NCI-H2029 (cell line): ENCODE results near the gene TBC1D2B.
"Not testable (repeated sequence)": the region's sequence is repeated elsewhere in the genome, so short reads cannot be mapped to it uniquely, and the experiment has no call there.

ENCODE experiments used
- DNase-seq: peaks from one replicate; lab custom pipeline; 2025; lab: John Stamatoyannopoulos, UW

The TBC1D2B gene

DNA sequence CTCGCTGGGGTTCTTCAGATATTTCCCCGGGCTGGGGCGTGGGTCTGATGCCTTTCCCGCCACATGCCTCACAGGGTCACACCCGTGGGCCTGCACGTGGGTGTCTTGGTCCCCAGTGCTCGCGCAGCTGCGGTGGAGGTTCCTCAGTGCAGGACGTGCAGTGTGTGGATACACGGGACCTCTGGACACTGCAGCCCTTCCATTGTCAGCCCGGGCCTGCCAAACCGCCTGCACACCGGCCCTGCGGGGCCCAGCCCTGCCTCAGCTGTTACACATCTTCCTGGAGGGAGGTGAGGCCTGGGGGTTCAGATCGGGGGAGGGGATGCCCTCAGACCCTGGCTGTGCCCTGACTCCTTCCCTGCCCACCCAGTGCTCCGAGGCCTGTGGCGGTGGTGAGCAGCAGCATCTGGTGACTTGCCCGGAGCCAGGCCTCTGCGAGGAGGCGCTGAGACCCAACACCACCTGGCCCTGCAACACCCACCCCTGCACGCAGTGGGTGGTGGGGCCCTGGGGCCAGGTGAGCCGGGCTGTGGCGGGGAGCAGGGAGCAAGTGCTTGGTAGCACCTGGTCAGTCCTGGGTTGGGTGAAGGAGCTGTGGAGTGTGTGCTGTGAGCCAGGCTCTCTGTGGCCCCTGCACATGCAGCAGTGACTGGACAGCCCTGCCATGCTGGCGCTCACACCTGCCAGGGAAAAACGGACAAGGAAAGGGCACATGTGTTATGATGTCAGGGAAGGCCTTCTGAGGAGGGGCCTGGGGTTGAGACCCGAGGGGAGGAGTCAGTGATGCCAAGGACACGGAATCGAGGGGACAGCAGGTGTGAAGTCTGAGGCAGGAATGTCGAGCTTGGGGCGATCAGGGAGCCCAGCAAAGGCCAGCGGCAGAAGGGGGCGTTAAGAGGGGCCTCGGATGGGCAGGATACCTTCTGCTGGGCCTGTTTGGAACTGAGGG, 88.9 kb downstream of the TBC1D2B start:
- DNase-seq = no peak

DNA sequence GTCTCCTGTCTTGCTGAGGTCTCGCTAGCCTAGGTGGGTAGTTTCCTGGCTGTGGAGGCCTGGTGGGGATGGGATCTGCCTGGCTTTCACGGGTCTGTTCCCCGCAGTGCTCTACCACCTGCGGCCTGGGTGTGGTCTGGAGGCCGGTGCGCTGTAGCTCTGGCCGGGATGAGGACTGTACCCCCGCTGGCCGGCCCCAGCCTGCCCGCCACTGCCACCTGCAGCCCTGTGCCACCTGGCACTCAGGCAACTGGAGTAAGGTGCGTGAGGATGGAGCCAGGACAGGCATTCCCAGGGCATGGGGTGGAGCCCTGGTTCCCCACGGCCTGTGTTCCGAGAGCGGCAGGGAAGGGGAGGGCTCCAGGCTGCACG, 89.8 kb downstream of the TBC1D2B start:
- not testable (repeated sequence) for DNase-seq

DNA sequence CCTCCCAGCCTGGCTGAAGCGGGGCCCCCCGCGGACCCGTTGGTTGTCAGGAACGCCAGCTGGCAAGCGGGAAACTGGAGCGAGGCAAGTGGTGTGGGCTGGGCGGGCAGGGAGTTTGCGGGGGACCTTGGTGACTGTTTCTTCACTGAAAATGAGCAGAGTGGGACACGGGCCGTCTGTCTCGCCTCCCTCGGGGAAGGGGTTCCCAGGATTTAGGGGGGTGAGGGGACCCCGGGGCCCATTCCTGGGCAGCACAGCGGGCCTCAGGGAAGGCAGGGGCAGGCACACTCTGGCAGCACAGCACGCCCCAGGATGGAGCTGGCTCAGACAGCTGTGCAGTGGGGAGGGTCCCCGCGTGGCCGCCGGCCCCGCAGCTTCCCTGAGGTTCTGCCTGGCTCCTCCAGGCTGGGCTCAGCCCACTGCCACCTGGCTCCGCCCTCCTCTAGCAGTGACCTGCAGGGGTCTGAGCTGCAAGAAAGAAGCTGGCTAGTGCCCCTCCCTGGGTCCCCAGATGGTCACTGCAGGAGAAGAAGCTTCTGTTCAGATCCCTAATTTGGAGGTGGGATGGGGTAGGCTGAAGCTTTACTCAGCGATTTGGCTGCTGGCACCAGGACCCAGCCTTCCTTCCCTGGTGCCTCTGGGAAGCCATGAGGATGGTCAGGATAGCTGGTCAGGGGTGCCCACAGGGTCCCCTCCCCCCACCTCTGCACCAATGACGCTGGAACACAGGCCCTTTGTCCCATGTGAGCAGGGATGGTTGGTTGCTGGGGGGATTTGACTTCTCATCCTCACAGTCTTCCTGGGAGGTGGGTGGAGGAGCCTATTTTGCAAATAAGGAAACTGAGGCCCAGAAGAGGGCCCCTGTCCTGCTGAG, 90.4 kb downstream of the TBC1D2B start:
- no peak for DNase-seq

DNA sequence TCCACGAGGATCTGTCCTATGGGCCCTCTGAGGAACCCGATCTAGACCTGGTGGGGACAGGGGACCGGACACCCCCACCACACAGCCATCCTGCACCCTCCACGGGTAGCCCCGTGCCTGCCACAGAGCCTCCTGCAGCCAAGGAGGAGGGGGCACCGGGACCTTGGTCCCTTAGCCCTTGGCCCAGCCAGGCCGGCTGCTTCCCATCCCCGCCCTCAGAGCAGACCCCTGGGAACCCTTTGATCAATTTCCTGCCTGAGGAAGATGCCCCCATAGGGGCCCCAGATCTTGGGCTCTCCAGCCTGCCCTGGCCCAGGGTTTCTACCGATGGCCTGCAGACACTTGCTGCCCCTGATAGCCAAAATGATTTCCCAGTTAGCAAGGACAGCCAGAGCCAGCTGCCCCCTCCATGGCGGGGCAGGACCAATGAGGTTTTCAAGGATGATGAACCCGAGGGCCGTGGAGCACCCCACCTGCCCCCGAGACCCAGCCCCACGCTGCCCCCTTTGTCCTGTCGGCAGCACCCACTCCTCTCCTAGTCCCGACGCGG, 91.5 kb downstream of the TBC1D2B start:
- DNase-seq = no peak

DNA sequence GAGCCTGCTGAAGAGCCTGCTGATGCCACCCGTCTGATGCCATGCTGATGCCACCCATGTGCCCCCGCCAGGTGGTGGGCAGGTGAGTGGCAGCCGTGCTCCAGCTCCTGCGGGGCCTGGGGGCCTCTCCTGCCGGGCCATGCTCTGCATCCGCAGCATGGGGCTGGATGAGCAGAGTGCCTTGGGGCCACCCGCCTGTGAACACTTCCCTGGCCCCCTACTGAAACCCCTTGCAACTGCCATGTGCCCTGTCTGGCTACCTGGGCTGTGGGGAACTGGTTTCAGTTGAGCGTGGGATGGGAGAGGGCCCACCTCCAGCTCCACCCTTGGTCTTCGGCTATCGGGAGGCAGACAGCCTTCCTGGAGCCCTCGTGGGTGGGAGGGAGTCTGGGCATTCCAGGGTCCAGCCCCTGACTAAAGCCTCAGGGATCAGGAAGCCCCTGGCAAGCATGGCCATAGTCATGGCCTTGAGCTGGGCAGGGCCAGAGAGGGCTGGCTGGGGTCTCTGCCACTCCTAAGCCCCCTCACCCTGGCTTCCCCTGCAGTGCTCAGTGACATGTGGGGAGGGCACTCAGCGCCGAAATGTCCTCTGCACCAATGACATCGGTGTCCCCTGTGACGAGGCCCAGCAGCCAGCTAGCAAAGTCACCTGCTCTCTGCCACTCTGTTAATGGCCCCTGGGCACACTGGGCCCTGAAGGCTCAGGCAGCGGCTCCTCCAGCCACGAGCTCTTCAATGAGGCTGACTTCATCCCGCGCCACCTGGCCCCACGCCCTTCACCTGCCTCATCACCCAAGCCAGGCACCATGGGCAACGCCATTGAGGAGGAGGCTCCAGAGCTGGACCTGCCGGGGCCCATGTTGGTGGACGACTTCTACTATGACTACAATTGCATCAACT, 92.2 kb downstream of the TBC1D2B start:
- DNase-seq = no peak

DNA sequence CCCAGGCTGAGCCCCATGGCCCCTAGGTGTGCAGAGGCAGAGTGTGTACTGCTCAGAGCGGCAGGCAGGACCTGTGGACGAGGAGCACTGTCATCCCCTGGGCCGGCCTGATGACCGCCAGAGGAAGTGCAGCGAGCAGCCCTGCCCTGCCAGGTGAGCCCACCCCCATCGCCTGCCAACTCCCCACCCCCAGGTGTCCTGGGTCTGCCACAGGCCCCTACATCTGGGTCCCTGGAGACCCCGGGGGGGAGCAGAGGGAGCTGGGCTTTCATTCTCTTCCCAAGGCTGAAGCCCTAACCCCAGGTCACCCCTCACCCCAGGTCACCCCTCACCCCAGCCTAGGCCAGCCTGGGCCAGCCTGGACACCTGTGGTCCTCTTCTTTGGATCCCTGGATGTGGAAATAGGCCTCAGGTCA, 93.1 kb downstream of the TBC1D2B start:
- no peak for DNase-seq

DNA sequence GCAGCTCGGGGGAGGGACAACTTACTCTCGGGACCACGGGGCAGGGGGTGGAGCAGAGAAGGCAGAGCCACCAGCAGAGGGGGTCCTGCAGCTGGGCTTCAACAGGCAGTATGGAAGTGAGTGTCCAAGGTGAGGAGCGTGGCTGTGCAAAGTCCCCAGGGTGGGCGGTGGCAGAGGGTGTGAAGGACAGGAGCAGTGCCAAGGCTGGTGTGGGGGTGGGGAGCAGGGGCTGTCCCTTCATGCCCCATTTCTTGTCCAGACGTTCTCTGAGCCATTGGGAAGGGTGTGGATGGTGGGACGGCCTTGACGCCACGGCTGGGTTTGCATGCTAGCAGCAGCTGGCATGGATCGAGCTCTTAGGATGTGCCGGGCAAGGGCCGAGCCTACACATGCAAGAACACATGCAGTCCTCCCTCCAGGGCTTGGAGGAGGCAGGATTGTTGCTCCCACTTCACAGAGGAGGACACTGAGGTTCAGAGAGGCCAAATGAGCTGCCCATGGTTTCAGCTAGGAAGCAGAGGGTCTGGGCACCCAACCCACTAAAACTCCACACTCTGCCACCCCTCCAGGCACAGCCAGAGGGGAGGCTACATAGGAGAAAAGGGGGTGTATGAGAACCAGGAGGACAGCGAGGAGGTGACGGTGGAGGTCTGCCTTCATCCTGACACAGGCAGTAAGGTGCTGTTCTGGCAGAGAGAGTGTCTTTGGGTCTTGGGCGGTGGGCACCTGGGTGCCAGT, 93.6 kb downstream of the TBC1D2B start:
- no peak for DNase-seq

DNA sequence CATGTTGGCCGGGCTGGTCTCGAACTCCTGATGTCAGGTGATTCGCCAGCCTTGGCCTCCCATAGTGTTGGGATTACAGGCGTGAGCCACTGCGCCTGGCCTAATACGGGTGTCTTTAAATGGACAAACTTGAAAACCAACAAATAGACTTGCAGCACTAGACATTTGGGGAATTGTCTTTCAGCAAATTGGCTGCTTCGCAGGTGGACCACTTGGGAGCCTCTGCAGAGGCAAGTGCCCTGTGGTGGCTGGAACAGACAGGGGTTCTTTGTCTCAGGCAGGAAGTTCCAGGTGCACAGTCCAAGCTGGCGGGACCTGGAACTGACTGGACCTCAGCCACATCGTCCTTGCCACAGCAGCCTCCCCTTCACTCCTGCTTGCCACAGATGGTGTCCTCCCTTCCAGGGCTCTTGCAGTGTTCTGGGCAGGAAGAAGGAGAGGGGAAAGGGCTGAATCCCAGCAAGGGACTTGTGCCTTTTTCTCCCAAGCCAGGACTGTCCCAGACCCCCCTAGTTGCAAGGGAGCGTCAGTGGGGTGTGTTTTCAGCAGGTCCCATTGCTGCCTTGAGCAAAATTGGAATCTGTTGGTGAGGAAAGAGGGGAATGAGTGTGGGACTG, 94.3 kb downstream of the TBC1D2B start:
- no peak for DNase-seq

DNA sequence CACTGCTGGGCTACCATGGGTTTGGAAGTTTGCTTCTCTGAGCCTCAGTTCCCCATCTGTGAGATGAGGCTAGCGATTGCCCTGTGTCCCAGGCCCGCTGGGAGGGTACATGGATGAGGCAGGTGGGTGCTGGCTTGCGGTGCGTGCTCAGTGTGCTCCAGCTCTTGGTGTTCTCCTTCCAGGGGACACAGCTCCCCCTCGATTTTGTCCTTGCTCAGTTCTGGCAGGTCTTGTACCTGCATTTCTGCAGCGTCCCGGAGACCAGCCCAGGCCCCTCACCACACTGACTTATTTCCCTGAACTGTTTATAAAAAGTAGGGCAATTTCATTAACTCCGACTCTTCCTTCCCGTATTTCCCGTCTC, 95.4 kb downstream of the TBC1D2B start:
- DNase-seq = no peak

DNA sequence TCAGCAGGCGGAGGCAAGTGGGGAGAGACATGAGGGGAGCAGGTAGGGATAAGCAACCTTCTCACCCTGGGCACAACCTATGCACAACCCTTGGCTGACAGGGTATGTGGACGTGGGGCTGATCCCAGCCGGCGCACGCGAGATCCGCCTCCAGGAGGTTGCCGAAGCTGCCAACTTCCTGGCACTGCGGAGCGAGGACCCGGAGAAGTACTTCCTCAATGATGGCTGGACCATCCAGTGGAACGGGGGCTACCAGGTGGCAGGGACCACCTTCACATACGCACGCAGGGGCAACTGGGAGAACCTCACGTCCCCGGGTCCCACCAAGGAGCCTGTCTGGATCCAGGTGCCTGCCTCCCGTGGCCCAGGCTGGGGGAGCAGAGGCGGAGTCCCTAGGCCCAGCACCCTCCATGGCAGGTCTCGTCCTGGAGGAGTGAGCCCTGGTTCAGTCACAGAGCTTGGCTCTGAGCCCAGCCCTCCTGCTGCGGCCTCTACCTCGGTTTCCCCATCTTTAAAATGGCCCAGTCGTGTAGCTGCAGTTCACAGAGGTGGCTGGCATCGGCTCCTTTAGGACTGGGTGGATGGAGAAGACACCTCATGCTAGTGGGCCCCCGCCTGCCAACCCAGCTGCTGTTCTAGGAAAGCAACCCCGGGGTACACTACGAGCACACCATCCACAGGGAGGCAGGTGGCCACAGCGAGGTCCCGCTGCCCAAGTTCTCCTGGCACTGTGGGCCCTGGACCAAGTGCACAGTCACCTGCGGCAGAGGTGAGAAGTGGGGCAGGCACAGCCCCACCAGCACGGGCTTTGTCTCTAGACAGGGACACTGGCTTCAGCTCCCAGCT, 96.0 kb downstream of the TBC1D2B start:
- DNase-seq = no peak

DNA sequence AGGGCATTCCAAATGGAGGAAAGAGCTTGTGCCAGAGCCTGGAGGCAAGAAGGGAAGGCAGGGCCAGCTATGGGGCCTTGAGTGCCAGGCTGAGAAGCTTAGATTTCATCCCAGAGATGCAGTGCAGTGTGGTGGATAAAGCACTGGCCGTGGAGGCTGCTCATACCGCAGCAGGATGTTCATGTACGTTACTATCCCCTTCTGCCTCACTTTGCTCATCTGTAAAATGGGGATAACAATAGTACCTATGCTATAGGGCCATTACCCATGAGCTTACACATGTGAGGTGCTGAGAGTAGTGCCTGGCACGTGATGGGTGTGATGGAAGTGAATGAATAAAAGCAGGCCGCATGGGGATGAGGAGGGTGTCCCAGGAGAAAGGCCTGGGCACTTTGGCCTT, 96.8 kb downstream of the TBC1D2B start:
- DNase-seq = not testable (repeated sequence)

DNA sequence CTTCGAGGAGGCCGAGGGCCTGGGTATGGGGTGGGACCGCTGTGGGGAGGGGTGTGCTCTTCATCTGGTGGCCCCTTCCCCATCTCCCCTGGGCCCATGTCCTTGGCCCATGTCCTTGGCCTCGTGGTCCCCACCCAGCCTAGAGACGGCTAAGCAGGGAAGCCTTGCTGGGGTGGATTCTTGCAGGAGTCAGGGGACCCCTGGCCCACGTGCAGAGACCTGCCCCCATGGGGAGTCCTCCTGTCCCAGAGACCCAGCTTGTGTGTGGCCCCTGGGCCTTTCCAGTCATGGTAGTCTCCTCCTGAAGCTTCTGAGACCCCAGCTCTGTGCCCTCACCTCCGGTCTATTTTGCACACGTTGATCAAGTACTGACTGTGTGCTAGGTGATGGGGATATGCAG, 97.4 kb downstream of the TBC1D2B start:
- DNase-seq = no peak

DNA sequence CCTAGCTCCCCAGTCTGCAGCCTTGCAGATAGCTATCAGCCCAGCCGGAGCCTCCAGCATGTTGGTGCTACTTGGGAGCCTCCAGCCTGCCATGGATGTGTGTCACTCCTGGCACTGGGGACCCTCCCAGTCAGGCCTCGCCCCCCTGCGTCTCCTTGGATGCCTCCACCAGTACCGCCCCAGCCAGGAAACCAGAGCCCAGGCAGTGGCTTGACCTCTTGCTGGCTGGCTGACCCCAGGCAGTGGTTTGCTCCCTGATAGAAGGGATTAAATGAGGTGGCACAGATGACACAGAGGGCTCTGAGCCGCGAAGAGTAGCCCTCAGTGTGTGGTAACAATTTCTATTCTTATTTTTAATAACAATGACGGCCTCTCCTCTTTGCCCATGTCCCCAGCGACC, 98.4 kb downstream of the TBC1D2B start:
- DNase-seq = not testable (repeated sequence)

DNA sequence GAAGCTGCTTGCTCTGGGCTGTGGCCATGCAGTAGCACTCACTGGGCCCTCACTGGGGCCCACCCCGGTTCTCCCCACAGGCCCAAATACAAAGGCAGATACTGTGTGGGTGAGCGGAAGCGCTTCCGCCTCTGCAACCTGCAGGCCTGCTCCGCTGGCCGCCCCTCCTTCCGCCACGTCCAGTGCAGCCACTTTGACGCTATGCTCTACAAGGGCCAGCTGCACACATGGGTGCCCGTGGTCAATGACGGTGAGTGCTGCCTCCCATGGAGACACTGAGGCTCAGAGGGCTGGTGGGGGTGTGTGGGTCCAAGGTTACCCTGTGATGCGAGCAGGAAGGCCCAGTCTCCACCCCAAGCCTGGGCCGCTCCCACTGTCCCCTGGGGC, 98.8 kb downstream of the TBC1D2B start:
- not testable (repeated sequence) for DNase-seq

DNA sequence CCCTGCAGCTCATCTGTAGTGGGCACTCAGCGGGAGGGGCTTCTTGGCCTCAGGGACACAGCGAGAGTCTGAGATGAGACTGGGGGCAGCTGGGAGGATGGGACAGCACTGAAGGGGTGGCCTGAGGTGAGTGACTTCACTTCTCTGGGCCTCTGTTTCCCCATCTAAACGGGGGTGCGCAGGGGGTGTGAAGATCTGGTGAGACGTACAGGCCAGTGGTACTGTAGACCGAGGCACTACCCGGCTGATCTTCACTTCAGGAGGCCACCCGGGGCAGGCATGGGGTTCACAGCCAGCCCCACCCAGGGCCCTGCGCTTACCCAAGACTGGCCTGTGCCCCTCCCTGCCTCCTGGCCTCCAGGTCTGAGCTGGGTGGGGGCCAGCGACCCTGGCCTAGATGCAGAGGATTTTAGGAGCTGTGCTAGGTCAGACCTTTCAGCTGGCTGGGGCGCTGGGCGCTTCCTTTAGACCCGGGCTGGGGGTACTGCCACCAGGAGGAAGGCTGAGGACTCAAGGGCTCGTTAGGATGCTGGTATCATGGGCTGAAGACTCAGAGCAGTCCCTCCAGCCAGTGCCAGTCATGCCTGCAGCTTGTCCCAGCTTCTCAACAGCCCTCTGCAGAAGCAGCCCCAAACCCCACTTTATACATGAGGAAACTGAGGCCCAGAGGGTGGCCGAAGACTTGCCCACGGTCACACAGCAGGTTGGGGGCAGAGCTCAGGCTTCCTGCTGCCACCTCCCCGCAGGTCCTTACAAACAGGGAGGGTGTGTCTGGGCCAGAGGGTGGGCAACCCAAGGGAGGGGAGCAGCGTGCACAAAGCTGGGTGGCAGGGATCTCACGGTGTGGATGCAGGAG, 99.4 kb downstream of the TBC1D2B start:
- not testable (repeated sequence) for DNase-seq

DNA sequence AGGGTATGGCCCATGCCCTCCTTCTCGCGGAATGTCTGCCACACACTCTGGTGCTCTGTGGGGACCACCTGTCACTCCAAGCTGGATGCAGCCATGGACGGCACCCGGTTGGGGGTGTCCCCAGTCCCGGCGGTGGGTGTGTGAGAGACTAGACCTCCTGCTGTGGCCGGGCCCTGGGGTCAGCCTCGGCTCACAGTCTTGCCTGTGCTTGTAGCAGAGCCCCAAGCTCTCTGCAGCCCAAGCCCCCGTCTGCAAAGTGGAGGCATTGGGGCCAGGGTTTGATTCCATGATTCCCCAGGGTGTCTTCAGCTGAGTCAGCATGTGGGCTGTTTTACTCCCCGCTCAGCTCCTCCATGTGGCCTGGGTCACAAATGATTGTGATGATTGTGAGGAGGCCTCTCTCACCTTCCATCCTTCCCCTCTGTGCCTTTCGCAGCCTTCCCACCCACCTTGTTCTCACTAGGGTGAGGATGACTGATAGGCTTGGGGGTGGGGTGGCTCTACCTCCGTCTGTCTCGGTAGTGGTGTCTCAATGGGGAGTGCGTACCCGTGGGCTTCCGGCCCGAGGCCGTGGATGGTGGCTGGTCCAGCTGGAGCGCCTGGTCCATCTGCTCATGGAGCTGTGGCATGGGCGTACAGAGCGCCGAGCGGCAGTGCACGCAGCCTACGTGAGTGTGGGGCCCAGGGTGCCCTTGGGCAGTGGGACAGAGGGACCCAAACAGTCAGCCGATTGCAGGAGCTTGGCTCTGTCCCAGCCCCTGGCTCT, 100.6 kb downstream of the TBC1D2B start:
- DNase-seq = not testable (repeated sequence)

DNA sequence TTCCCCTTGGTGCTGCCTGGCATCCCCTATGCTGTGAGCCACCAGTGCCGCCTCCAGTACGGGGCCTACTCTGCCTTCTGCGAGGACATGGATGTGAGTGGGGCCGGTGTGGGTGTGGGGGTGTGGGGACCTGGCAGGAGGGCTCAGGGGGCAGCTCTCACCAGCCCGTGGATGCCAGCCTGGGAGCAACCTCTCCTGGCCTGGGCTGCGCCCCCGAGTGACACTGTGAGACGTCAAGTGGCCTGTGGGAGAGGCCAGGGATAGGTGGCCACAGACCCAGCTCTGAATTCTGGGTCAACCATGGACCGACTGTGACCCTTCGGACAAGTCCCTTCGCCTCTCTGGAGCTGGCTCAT, 101.4 kb downstream of the TBC1D2B start:
- DNase-seq = not testable (repeated sequence)
